HEK293 (cell line): Measurements from ENCODE around the gene COQ8A.

Experiments
- CTCF ChIP-seq: fragments of 450-650 bp; formaldehyde crosslinking; IDR thresholded peaks from 2 replicates; pipeline ENCODE4 v1.5.1; 2016; ENCODE audit warnings: missing biosample characterization, missing genetic modification characterization
- MYNN ChIP-seq: fragments of 450-650 bp; formaldehyde crosslinking; IDR thresholded peaks from 2 replicates; pipeline ENCODE4 v1.5.1; 2016; ENCODE audit warnings: missing biosample characterization, missing genetic modification characterization, borderline replicate concordance
- OVOL3 ChIP-seq: fragments of 450-650 bp; formaldehyde crosslinking; IDR thresholded peaks from 2 replicates; pipeline ENCODE4 v1.5.1; 2016; ENCODE audit warnings: missing biosample characterization, missing genetic modification characterization
- SETDB1 ChIP-seq: IDR thresholded peaks from one replicate; pipeline ENCODE4 v1.6.1; 2017; ENCODE audit warnings: mild to moderate bottlenecking, low read length, moderate library complexity, mixed read lengths; ENCODE audit not compliant: insufficient read length
- SP2 ChIP-seq: fragments of 450-650 bp; formaldehyde crosslinking; IDR thresholded peaks from 2 replicates; pipeline ENCODE4 v1.5.1; 2016; ENCODE audit warnings: missing biosample characterization, missing genetic modification characterization
- ZNF133 ChIP-seq: fragments of 450-650 bp; formaldehyde crosslinking; IDR thresholded peaks from 2 replicates; pipeline ENCODE4 v1.5.1; 2016; ENCODE audit warnings: missing biosample characterization, missing genetic modification characterization
- ZNF518A ChIP-seq: fragments of 450-650 bp; formaldehyde crosslinking; conservative IDR thresholded peaks from 2 replicates; pipeline ENCODE4 v1.5.1; 2016; ENCODE audit warnings: low read depth, missing biosample characterization, missing genetic modification characterization
- ZNF610 ChIP-seq: fragments of 450-650 bp; formaldehyde crosslinking; IDR thresholded peaks from 2 replicates; pipeline ENCODE4 v1.5.1; 2016; ENCODE audit warnings: missing biosample characterization, missing genetic modification characterization, borderline replicate concordance

GRCh38 chr1:226978432-226979114 lies 38.5 kb downstream of the COQ8A start:
- TF ChIP-seq CTCF (tag by site-specific recombination), result no peak
- no peak for TF ChIP-seq ZNF610 (tag by site-specific recombination)
- no peak for TF ChIP-seq ZNF518A (tag by site-specific recombination)
- TF ChIP-seq SP2 (tag by site-specific recombination), result no peak
- TF ChIP-seq SETDB1, result no peak
- TF ChIP-seq ZNF133 (tag by site-specific recombination), result no peak
- no peak for TF ChIP-seq MYNN
- TF ChIP-seq OVOL3 (tag by site-specific recombination), result no peak
